Astrocyte of the spinal cord (primary cell): ENCODE results near the gene DZIP1.
A peak's percentile ranks its signal among the peaks of the same experiment; 100 is the strongest.

Experiments used
- DNase-seq: peaks from one replicate; pipeline ENCODE4 v3.0.0; 2011; ENCODE audit warnings: low read depth, low spot score
- H3K4me3 ChIP-seq: 2 replicates; pipeline ENCODE4 v1.5.1; 2011; ENCODE audit warnings: low read depth, mild to moderate bottlenecking, low read length, moderate library complexity
- CTCF ChIP-seq: IDR thresholded peaks from 2 replicates; pipeline ENCODE4 v1.5.1; 2012; ENCODE audit warnings: low read depth, mild to moderate bottlenecking, low read length, inconsistent platforms
- in situ Hi-C: cut with HindIII; loops from 2 replicates; pipeline ENCODE4 v1.10.0; 2017; ENCODE audit warnings: low sequenced_read_pairs

DZIP1 gene

GRCh38 chr13:95533545-95534160, 110.9 kb downstream of the DZIP1 start:
- no peak for TF ChIP-seq CTCF
- in situ Hi-C loops, result no loop called here
- H3K4me3 ChIP-seq, result no peak overlapping the region
- no peak for DNase-seq

GRCh38 chr13:95530178-95530577, 114.3 kb downstream of the DZIP1 start:
- H3K4me3 ChIP-seq, result no peak overlapping the region
- no peak for TF ChIP-seq CTCF
- DNase-seq, result peak; percentile 72
- in situ Hi-C loops, result no loop called here
